GM11168 (cell line): ENCODE measurements around the gene CDKAL1.
"Not testable (repeated sequence)": the region's sequence is repeated elsewhere in the genome, so short reads cannot be mapped to it uniquely, and the experiment has no call there.

Experiments used
- in situ Hi-C: fragments of 300-500 bp; cut with MboI; formaldehyde crosslinking; loops from one replicate; pipeline ENCODE4 v1.12.0; 2022; ENCODE audit warnings: low sequenced_read_pairs; ENCODE audit not compliant: unreplicated experiment

Gene CDKAL1

GRCh38 chr6:20723236-20723635 is 189.0 kb downstream of the CDKAL1 start:
- in situ Hi-C loops: no loop called here

GRCh38 chr6:20724443-20725190 is 190.4 kb downstream of the CDKAL1 start:
- in situ Hi-C loops: loop anchor here (25.0 kb wide), 1 partner anchor 863 kb away; the partner anchor contains the start of gene SOX4

DNA sequence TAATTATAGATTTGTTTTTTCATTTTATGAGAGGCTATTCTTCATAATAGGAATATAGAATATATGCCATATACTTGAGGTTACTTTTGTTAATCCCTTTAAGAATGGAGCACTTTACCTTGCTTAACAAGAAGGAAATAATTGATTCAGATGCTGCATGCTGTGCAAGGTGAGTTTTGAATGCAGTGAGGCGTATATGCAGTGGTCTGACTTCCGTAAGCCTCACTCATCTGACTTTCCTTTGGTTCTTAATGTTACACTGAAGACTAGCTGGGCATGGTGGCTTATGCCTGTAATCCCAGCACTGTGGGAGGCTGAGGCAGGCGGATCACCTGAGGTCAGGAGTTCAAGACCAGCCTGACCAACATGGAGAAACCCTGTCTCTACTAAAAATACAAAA is 191.0 kb downstream of the CDKAL1 start:
- in situ Hi-C loops: loop anchor here (25.0 kb wide), 1 partner anchor 862 kb away; the partner anchor contains the start of gene SOX4

GRCh38 chr6:20729086-20729485 is 194.8 kb downstream of the CDKAL1 start:
- in situ Hi-C loops: loop anchor here (25.0 kb wide), 1 partner anchor 858 kb away; the partner anchor contains the start of gene SOX4

- in situ Hi-C loops: loop anchor here (25.0 kb wide), 1 partner anchor 855 kb away; the partner anchor contains the start of gene SOX4
Observed at GRCh38 chr6:20732362-20732761, 198.1 kb downstream of the CDKAL1 start.

GRCh38 chr6:20732896-20733295 is 198.6 kb downstream of the CDKAL1 start:
- in situ Hi-C loops: loop anchor here (25.0 kb wide), 1 partner anchor 854 kb away; the partner anchor contains the start of gene SOX4

DNA sequence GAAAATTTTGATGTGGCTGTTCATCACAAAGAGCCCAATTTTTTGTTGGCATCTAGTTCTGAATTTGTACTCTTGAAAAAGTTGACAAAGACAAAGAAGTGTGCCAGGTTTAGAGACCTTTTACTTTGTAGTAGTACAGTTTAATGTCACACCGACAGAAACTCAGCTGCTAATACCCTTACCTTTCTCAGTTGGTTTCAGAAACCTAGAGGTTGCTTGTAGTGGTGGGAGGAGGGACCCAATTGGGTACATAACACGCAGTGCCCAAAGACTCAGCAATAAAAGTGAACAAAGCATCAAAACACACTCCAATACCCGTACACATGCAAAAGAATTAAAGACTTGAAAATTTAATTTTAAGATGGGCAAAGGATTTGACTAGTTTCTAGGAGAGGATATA is 203.7 kb downstream of the CDKAL1 start:
- in situ Hi-C loops: loop anchor here (25.0 kb wide), 1 partner anchor 849 kb away; the partner anchor contains the start of gene SOX4

DNA sequence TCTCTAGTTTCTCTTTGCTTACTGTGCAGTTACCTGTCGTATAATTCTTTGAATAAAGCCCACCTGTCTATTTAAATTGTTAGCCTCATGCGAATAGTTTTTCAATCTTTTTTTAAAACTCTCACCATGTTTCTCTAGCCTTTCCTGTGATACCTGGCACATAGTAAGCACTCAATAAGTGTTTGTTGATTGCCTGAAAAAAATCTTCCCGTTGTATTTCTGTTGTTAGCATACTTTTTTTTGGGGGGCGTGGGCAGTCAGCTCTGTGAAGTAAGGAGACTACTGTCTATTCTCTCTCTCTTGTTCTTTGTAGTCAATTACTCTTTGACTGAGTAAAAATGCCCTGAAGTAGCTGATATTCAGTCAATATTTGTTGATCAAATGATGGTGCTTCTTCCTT is 205.8 kb downstream of the CDKAL1 start:
- in situ Hi-C loops: loop anchor here (25.0 kb wide), 1 partner anchor 847 kb away; the partner anchor contains the start of gene SOX4

- in situ Hi-C loops: loop anchor here (25.0 kb wide), 1 partner anchor 847 kb away; the partner anchor contains the start of gene SOX4
Observed at GRCh38 chr6:20740727-20741126, 206.5 kb downstream of the CDKAL1 start.

DNA sequence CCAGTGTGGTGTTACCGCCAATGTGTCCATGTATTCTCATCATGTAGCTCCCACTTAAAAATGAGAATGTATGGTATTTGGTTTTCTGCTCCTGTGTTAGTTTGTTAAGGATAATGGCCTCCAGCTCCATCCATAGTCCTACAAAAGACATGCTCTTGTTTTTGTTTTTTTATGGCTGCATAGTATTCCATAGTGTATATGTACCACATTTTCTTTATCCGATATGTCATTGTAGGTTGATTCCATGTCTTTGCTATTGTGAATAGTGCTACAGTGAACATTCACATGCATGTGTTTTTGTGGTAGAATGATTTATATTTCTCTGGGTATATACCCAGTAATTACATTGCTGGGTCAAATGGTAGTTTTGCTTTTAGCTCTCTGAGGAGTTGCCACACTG is 207.2 kb downstream of the CDKAL1 start:
- in situ Hi-C loops: loop anchor here (25.0 kb wide), 1 partner anchor 846 kb away; the partner anchor contains the start of gene SOX4

GRCh38 chr6:20744911-20745557 is 210.8 kb downstream of the CDKAL1 start:
- in situ Hi-C loops: loop anchor here (25.0 kb wide), 1 partner anchor 842 kb away; the partner anchor contains the start of gene SOX4

DNA sequence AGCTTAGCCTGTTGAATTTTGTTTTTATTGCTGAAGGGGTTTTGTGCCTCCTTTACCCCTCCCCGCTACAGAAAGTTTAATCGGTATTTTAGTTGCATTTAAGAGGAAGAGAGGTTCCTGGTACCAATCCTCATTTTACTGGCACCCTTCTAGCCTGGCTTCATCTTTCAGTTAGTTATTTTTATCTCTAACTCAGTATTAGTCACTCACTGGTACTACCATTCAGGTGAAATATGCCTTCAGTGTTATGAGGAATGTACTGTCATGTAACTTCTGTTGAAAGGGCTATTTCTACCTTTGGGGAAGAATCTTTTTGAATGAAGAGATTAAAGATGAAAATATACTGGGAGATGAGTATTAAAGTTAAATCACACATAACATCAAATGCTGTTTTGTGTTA is 211.8 kb downstream of the CDKAL1 start:
- in situ Hi-C loops: loop anchor here (25.0 kb wide), 1 partner anchor 841 kb away; the partner anchor contains the start of gene SOX4

DNA sequence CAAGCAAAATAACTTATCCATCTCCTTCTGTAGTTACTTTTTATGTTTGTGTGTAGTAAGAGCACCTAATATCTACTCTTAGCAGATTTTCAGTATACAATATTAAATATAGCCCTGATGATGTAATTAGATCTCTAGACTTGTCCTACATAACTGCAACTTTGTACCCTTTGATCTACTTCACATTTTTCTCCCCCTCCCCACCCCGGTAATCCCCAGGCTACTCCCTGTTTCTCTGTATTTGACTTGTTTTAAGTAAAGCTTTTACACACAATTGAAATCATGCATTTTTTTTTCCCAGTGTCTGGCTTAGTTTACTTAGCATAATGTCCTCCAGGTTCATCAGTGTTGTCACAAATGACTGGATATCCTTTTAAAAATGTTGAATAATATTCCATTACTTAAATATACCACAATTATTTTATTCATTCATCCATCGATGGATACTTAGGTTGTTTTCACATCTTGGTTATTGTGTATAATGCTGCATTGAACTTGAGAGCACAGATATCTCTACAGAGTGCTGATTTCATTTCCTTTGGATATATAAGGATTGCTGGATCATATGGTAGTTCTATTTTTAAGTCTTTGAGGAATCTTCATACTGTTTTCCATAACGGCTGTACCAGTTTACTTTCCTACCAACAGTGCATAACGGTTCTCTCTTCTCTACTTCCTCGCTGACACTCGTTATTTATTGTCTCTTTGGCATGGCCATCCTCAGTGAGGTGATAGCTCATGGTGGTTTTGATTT is 212.7 kb downstream of the CDKAL1 start:
- in situ Hi-C loops: loop anchor here (25.0 kb wide), 1 partner anchor 840 kb away; the partner anchor contains the start of gene SOX4

DNA sequence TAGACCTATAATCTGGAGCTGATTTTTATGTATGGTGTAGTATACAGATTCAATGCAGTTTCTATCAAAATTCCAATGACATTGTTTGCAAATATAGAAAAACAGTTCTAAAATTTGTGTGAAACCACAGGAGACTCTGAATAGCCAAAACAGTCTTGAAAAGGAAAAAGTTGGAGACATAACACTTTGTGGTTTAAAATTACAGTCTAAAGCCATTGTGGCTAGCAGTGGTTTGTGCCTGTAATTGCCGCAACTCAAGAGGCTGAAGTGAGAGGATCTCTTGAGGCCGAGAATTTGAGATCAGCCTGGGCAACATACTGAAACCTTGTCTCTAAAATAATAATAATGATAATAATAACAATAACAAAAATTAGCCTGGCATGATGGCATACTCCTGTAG is 213.7 kb downstream of the CDKAL1 start:
- in situ Hi-C loops: loop anchor here (25.0 kb wide), 1 partner anchor 839 kb away; the partner anchor contains the start of gene SOX4

- in situ Hi-C loops: no loop called here
Observed at GRCh38 chr6:20751293-20751935, 217.2 kb downstream of the CDKAL1 start.

GRCh38 chr6:20755631-20756030 is 221.4 kb downstream of the CDKAL1 start:
- in situ Hi-C loops: no loop called here

DNA sequence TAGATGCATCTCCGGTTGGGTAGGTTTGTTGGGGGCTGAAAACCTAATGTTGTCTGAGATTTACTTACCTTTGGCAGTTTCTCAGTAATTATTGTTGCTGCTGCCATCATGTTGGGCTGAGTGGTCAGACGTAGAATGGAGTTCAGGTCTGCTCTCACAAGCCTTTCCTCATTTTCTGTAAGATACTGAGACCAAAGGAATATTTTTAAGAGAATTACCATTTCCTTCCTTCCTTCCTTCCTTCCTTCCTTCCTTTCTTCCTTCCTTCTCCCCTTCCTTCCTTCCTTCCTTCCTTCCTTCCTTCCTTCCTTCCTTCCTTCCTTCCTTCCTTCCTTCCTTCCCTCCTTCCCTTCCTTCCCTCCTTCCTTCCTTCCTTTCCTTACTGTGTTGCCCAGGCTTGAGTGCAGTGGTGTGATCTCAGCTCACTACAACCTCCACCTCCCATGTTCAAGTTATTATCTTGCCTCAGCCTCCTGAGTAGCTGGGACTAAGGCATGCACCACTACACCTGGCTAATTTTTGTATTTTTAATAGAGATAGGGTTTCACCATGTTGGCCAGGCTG is 222.4 kb downstream of the CDKAL1 start:
- in situ Hi-C loops: not testable (repeated sequence)

DNA sequence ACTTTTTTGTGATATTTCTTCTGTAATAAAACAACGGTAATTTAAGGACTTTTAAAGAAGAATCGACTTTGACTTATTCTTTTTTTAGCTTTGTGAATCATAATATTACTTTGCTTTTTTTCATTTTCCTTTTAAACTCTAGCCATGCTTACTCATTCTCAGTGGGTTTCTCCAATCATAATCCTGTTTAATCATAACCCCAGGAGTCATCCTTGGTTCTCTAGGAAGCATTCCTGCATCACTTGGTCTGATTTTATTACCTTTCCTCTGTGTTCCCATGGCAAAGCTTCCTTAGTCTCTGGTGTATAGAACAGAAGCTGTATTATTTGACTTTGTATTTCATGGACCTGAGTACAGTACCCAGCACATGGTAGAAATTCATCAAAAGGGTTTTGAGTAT is 223.5 kb downstream of the CDKAL1 start:
- in situ Hi-C loops: no loop called here

DNA sequence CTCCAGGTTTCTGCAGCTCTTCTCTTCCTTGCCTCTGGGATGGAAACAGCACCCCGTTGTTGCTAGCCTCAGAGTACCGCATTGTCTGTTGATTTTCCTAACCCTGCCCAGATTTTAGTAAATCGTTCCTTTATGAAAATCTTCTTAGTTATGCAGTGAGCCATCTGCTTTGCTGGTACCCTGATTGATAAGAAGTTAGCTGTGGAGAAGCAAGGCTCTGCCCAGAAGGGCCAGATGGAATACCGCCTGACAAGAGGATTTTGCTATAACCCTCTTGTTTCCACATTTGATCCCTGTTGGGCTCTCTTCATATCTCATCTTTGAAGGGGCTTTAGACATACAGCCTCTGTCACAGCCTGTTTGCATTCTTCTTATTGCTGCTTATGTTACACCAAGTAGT is 229.0 kb downstream of the CDKAL1 start:
- in situ Hi-C loops: no loop called here
